HG02981 (cell line): ENCODE measurements around the gene FGFBP2.

Experiments
- ATAC-seq: cut with Tn5 transposase; IDR thresholded peaks from one replicate; pipeline ENCODE4 v1.9.1; 2021; ENCODE audit warnings: mild to moderate bottlenecking, moderate library complexity; ENCODE audit not compliant: unreplicated experiment

The FGFBP2 gene

GRCh38 chr4:15963001-15963451 lies at the start of gene FGFBP2:
FGFBP2 (minus strand) TSS chr4:15963175; CDS start chr4:15963129, 46 bp downstream.
- ATAC-seq, result no peak

- ATAC-seq, result no peak
Measured at GRCh38 chr4:16011173-16011572, 48.2 kb upstream of the FGFBP2 start.

GRCh38 chr4:16009153-16009552 lies 46.2 kb upstream of the FGFBP2 start:
- no peak for ATAC-seq

- ATAC-seq, result no peak
Measured at GRCh38 chr4:16007471-16008095, 44.6 kb upstream of the FGFBP2 start.

- no peak for ATAC-seq
Measured at GRCh38 chr4:16006771-16007446, 43.9 kb upstream of the FGFBP2 start.

- ATAC-seq, result no peak
Measured at GRCh38 chr4:16005676-16006075, 42.7 kb upstream of the FGFBP2 start.

GRCh38 chr4:16001484-16001858 lies 38.5 kb upstream of the FGFBP2 start:
- ATAC-seq, result peak; percentile 96

- no peak for ATAC-seq
Measured at GRCh38 chr4:16000708-16001483, 37.9 kb upstream of the FGFBP2 start.

GRCh38 chr4:15996773-15997172 lies 33.8 kb upstream of the FGFBP2 start:
- ATAC-seq, result no peak

GRCh38 chr4:15995826-15996225 lies 32.9 kb upstream of the FGFBP2 start:
- no peak for ATAC-seq

- ATAC-seq, result no peak
Measured at GRCh38 chr4:15992167-15992485, 29.2 kb upstream of the FGFBP2 start.

- no peak for ATAC-seq
Measured at GRCh38 chr4:15990570-15991285, 27.8 kb upstream of the FGFBP2 start.

- ATAC-seq, result no peak
Measured at GRCh38 chr4:15989424-15989823, 26.4 kb upstream of the FGFBP2 start.

GRCh38 chr4:15988222-15988621 lies 25.2 kb upstream of the FGFBP2 start:
- ATAC-seq, result no peak

- ATAC-seq, result no peak
Measured at GRCh38 chr4:15986907-15987306, 23.9 kb upstream of the FGFBP2 start.

- no peak for ATAC-seq
Measured at GRCh38 chr4:15983610-15984009, 20.6 kb upstream of the FGFBP2 start.

GRCh38 chr4:15982842-15983524 lies 20.0 kb upstream of the FGFBP2 start:
- no peak for ATAC-seq

GRCh38 chr4:15976456-15977447 lies 13.8 kb upstream of the FGFBP2 start:
- no peak for ATAC-seq

GRCh38 chr4:15971068-15971801 lies 8.3 kb upstream of the FGFBP2 start:
- no peak for ATAC-seq
